ENCODE data around the gene ARL15.

The ARL15 gene

DNA sequence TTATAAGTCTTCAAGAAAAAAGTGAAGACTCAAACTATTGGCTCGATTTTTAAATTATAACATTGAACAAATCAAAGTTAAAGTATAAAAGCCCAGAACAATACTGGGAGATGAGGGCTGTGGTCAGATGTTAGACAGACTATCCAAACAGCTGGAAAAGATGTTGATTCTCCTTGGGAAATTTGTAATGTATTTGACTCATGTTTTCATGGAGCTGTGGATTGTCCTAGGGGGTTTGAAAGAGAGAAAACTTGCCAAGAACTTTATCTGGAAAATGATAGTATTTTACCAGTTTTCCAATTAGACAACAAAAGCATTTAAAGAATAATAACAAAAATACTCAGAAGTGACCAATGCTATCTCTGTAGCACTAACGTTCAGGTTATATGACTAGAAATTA lies 339.2 kb downstream of the ARL15 start:
- no peak for DNase-seq

DNA sequence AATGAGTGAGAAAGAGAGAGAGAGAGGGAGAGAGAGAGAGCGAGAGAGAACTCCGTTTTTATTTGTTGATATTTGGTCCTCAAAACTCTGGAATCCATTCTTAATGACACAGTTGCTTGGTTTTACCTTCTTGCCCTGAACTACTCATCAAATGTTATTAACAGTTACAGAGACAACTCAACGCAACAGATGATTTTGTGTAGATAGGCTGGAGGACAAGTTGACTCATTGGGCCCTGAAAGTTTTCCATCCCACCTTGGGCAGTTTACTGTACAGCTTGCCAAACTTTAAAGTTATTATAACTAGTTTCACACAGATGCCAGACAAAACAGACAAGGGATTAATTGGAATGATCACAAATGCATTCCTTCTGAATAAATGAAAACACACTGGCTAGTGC lies 339.9 kb downstream of the ARL15 start:
- no peak for DNase-seq

DNA sequence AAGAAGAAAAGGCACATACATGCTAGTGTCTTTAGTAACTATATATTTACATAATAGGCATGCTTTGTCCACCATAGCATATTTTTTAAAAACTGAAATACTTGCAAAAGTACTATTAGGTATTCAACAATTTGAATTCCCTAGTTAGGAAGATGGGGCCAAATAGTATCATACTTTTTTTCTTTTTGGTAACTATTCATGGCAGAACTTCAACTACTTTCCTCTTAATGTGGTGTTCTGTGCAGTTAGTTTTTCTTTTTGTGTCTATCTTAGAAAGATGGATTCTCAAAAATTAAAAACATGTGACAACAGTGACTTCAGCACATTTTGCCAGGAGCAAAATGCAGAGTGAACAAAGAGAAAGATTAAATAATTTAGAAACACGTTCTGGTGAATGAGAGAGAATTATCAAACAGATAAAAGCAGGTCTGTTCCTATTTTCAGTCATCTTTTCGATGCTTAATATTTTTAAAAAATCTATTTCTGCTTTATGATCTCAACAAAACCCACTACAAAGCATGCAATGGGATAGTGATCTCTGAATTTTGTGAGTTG lies 341.1 kb downstream of the ARL15 start:
- no peak for DNase-seq

DNA sequence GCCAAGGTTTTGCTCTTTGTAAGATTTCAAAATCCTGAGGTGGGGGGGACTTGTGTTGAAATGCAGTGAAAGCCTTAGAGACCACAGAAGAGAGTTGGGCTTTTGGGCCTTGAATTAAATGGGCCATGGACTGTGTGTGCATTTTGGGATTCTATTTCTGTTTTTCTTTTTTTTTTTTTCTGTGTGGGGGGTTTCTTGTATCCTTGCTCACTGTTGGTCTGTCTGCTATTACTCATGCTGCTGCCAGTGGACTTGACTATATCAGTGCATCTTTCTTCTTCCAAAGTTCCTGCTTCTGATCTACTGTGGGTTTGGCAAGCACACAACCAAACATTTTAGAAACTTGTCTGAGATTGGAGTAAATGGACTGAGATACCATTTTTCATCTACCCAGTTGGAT lies 344.9 kb downstream of the ARL15 start:
- DNase-seq, result no peak

DNA sequence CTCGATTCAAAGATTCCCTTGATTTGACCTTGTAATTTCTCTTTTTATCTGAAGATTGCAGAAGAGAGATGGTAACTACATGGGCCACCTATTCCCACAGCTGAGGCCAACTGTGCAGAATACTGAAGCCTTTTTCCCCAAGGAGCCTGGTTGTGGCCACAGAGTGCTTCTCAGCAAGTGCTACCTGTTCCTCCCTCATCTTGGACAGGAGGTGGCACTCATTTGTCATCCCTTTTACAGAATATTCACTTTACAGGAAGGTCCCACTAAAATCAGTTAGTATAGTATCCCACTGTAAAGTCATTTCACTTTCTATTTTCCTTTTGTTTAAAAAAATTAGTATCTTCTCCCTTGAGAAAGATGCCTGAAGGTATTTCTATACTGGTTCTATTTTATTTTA lies 346.4 kb downstream of the ARL15 start:
- no peak for DNase-seq

DNA sequence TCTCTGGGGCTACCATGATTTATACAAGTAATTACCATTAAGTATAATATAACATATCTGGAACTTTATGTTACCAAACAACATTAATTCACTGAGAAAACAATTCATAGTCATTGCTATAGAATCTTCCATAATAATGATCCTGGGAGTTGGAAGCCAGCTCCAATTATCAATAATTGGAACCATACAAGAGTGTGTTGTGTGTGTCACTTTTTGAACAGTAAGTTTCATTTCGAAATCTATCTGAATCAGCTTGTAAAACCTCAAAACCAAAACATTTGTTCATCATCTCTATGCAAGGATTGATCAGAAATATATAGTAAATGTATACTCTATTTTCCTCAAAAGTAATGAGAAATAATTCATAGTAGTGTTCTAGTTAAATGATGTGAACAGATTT lies 348.1 kb downstream of the ARL15 start:
- DNase-seq, result no peak

DNA sequence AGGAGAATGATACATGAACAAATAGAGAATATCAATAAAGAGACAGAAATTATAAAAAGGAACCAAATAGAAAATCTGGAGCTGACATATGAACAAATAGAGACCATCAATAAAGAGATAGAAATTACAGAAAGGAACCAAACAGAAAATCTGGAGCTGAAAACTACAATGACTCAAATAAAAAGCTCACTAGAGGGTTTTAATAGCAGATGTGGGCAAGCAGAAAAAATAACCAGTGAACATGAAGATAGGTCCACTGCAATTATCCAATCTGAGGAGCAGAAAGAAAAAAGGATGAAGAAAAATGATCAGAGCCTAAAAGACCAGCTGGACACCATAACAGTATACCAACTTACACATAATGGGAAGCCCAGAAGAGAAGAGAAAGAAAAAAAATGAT lies 353.7 kb downstream of the ARL15 start:
- DNase-seq, result no peak

DNA sequence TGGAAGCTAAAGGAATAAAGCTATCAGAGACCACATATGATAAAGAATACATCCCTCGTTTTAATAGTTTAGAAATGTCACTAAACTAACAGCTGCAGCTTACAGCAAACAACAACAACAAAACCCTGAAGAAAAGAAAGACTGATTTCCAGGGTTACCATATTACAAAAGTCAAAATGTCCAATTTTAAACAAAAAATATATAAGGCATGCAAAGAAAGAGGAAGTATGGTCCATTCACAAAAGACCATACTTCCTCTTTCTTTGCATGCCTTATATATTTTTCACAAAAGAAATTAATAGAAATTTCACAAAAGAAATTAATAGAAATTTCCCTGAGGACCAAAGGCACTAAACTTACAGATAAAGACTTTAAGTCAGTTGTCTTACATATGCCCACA lies 354.2 kb downstream of the ARL15 start:
- no peak for DNase-seq

DNA sequence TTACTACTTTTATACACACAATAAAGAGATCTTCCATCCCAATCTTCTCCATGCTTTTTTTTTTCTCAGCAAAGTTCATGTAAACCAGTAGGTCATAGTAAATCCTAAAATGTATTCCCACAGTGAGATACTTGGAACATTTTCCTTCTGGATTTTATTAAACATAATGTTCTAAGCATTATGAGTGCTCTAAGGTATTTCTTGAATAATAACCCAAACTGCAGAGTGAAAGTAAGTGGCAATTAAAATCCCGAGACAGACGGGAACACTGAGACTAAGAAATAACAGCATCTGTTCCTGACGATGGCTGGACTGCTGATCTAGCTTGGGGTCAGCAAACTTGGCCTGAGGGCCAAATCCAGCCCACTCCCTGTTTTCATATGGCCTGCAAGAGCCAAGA lies 359.8 kb downstream of the ARL15 start:
- no peak for DNase-seq

DNA sequence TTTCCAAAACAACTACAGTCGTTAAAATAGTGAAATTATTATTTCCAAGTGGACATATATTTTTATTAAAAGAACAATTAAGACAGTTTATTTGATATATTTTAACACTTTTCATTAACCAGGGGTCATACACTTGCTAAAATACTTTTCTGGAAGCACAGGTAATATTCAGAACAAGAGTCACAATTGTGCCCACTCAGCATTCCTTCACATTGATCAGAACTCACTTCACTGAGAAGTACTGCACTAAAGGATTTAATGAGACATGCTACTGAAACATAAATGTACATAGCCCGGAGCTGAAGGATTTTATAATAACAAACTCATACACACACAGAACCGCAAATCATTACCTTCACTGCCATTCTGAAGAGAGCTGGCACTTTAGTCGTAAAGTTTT lies 361.8 kb downstream of the ARL15 start:
- no peak for DNase-seq

DNA sequence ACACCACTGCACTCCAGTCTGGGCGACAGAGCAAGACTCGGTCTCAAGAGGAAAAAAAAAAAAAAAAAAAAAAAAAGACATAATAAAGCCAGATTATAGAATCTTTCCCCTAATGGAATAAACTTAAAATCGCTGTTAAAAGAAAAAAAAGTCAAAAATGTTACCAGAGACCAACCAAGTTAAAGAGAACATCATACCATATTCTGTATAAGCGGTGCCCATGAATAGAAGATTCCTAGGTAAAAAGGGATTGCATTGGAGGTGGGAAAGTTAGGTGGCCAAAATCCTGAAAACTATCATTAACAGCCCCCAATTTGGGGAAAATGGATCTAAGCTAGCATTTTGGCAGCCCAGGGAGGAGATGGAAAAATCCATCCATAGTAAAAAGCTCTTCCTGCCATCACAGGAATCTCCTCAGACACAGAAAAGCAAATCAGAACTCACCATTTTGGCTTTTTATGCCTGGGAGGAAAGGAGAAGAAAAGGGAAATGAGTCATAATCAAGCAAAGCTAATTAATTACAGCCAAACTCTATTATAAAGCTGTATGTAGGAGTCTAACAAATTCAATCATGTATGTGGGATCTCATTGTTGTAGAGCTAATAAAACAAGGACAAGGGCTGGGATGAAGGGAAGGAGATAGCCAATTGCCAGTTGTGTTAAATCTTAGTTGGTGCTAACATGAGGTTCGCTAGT lies 363.8 kb downstream of the ARL15 start:
- DNase-seq, result no peak

DNA sequence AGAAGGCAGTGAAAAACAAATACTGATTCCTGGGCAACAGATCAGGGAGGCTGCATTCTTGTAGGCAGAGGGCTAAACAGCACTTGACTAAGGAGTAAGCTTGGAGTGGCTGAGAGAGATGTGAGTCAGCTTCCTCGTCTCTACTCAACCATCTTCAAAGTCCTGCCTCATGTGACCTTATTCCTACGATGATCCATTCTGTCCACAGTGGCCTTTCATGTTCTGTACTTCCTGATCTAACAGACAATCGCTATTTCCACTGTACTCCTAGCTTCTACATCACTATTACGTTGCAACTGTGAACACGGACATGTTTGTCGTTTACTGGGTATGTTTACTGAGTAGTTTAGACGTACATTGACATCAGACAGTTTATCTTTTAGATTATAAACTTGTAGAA lies 365.4 kb downstream of the ARL15 start:
- DNase-seq, result no peak

DNA sequence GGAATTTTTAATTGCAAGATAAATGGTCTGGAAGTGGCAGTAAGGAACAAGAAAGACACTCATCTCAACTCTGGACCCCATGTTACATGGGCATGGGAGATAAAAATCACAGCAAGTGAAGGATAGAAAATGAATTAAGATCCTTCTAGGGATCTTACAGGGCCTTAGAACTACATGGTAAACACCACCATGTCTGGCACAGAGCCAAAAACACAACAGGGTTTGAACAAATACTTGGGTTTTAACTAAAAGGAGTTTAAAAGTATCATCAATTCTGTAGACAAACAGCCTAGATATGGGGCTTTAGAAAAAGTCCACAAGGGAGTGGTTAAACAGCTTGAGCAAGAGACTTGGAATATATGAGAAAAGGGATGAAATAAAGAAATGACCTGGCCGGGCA lies 366.4 kb downstream of the ARL15 start:
- DNase-seq, result no peak

DNA sequence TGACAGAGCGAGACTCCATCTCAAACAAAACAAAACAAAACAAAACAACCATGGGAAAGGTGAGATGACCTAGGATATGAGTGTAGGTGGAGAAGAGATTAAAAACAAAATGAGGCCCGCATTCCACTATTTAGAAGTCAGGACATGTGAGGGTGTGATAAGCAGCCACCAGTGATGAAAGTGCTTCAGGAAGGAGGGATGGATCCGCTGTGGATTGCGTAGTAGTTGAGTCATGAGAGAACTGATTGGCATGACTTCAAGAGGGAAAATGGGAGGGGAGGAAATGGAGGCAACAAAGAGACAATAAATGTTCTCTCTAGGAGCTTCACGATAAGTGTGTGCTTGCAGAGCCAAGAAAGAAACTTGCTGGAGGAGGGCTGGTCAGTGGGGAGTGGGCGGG lies 367.6 kb downstream of the ARL15 start:
- no peak for DNase-seq

DNA sequence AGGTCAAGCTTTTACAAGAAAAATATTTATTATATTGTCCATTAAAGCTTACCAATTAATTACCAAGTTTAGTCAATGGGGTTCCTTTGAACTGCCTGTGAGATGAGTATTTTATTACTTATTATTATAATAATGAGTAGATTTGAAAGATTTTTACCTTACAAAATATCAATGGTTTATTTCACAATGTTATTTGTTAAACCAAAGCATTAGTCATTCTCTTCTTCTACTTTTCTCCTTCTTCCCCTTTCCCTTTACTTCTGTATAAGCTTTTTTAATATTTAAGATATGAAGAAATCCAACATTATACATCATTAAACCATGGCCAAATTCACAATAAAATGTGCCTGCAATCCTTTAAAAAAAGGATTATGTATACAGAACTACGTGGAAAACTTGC lies 369.5 kb downstream of the ARL15 start:
- DNase-seq, result no peak

DNA sequence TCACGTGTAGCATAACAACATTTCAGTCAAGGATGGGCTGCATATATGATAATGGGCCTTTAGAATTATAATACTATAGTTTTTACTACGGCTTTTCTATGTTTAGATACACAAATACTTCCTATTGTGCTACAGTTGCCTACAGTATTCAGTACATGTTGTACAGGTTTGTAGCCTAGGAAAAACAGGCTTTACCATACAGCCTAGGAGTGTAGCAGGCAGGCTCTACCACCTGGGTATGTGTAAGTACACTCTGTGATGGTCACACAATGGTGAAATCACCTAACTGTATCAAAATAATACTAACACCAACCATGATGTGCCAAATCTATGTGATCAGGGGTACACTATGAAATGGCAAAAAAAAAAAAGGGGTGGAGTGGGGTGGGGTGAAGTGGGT lies 372.9 kb downstream of the ARL15 start:
- no peak for DNase-seq

DNA sequence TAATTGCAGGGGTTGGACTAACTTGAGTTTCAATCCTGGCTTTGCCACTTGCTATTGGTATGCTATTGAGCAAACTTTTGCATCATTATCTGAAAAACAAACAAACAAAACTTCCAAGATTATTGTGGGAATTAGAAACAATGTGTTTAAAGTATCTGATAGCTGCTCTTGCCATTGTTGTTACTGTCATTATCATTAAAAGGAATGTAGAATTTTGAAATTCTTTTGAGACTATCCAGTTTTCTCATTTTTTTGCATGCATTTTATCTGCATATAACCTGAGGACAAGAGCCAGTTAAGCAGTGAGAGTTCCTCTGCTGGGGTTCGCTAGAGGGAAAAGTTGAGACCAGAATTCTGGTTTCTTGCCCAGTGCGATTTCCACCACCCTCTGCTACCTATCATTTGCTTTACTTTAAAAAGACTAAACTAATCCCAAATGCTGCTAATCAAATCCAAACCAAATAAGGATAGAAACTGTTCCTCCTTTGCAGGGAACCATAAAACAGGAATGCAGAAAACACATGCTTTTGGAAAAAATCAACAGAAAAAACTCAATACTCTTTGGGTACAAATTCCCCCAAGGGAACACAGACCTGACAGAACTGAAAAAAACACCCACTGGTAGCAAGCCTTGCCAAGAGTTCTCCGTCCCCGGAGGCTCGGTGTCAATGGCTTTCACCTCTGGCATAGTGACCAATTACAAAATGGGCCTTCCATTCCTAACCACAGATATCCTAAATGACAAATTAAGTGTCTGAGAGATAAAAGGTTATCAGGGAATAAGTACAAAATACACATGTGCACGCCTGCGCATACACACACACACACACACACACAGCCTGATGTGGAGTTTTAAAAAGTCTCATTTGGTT lies 373.7 kb downstream of the ARL15 start:
- no peak for DNase-seq

DNA sequence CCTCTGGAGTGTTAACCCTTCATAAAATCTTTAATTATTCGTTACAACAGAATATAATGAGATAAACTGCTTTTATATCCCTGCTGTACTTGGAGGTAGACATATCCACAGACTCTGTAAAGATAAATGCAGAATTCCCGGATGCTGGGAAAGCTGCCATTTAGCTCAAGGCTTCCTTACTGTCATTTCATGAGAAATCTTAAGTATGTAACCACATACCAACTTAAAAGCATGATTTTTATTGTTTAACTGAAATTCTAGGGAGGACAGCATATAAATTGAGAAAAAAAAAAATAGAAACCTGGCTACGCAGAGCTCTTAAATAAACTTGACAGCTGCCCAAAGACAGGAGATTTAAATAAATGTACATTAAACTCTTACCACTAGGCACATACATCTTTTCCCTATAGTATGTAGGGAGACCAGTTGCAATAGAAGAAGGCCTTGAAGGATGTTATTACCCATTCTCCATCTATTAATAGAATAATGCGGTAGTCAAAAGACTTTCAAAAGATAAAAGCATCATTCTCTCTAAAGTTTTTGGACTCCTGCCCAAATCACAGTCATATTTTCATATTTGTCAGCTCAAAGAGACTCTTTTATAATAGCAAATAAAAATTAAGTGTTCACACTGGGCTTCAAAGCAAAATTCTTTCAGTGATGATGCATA lies 376.1 kb downstream of the ARL15 start:
- no peak for DNase-seq

DNA sequence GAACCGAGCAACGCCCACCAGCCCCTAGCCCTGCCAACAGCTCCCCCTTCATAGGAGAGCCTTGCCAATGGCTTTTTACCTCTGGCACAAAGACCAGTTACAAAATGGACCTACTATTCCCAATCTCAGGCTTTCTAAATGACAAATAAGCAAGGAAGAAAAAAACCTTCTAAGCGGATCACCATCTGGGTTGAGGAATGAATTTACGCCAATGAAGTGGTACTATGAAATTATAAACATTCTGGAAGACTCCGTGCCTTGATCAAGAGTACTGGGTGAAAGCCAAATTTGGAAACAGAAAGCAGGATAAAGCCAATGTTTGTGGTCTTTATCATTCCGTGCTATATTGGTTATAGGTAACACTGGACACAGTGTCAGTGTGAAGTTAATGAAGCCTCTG lies 378.0 kb downstream of the ARL15 start:
- DNase-seq, result no peak

DNA sequence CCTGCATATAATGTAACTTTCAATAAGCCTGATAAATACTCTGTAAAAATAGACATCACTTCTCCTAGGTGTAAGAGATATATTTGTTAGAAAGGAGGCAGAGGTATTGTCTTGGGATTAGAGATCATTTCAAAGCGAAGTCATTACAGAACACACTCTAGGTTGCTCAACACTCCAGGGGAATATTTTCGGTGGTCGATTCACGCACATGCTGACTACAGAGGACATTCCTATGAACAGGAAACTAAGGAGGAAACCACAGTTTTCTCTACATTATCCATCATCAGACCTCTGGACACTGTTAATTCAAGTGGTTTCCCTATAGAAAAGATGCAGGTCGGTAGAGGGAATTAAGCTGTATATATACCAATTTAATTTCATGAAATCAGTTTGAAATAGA lies 379.9 kb downstream of the ARL15 start:
- DNase-seq, result no peak

DNA sequence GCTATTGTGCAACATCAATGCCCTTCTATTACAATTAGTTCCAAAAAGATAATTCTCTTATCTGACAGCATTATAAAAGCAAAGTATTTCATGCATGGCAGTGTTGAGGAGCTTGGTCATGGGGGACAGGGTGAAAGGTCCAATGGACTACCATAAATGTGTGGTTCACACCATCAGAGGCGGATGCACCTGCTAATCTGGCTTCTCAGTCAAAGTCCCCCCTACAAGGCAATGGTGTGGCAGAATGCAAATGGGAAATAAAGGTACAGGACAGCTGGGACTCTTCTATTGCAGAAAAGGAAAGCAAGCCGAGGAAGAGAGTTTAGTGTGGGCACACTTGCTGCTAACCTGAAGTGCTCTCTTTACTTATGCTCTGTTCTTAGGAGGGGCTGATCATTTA lies 380.8 kb downstream of the ARL15 start:
- DNase-seq, result no peak

DNA sequence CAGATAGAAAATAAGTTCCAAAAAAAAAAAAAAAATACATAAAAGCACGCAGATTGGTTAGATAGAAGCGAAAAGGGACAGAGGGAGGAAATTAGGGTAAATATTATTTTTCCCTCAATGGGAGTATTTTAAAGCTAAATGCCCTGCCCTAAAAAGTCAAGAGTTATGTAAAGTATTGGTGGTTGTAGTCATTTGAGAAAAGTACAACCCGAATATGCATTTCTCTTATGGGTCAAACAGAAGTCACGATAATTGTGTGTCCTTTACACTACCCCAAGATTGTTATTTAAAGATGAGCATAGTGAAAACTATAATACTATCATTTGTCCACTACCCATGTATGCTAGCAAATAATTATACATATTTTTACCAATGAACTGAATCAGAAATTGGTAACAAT lies 381.2 kb downstream of the ARL15 start:
- DNase-seq, result no peak

DNA sequence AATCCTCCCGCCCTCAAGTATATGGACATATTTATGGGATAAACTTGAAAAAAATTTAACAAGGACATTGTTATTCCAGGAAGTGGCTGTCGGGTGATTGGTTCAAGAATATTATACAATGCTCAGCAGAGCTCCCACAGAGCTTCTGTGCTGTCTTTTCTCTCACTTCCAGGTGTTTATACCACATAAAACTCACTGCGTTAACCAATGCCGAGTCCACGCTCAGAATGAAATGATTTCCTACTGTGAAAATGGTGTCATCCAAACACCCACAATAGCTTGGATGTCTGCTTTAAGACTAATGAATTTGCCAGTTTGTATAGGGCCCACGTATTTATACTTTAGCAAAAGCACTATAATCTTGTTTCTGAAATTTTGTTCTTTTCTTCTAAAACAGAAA lies 381.7 kb downstream of the ARL15 start:
- no peak for DNase-seq
